ENCODE data around the gene GNG12.
"Not testable (repeated sequence)": the region's sequence is repeated elsewhere in the genome, so short reads cannot be mapped to it uniquely, and the experiment has no call there.

Gene GNG12

GRCh38 chr1:67749263-67749843 is 83.9 kb downstream of the GNG12 start:
- no peak for DNase-seq

- no peak for DNase-seq
Measured at GRCh38 chr1:67748630-67749029, 84.6 kb downstream of the GNG12 start.

- DNase-seq = no peak
Measured at GRCh38 chr1:67747671-67748546, 85.4 kb downstream of the GNG12 start.

- DNase-seq = no peak
Measured at GRCh38 chr1:67745875-67746698, 87.2 kb downstream of the GNG12 start.

GRCh38 chr1:67743072-67743725 is 90.1 kb downstream of the GNG12 start:
- no peak for DNase-seq

- no peak for DNase-seq
Measured at GRCh38 chr1:67741736-67742135, 91.5 kb downstream of the GNG12 start.

- DNase-seq = no peak
Measured at GRCh38 chr1:67741121-67741520, 92.1 kb downstream of the GNG12 start.

GRCh38 chr1:67740543-67740942 is 92.7 kb downstream of the GNG12 start:
- no peak for DNase-seq

GRCh38 chr1:67739361-67739760 is 93.9 kb downstream of the GNG12 start:
- DNase-seq = no peak

- no peak for DNase-seq
Measured at GRCh38 chr1:67738401-67738800, 94.9 kb downstream of the GNG12 start.

- DNase-seq = no peak
Measured at GRCh38 chr1:67737875-67738274, 95.4 kb downstream of the GNG12 start.

GRCh38 chr1:67736750-67737149 is 96.5 kb downstream of the GNG12 start:
- no peak for DNase-seq

- no peak for DNase-seq
Measured at GRCh38 chr1:67735806-67736627, 97.2 kb downstream of the GNG12 start.

GRCh38 chr1:67735206-67735605 is 98.1 kb downstream of the GNG12 start:
- DNase-seq = no peak

GRCh38 chr1:67734323-67734690 is 99.0 kb downstream of the GNG12 start:
- no peak for DNase-seq

GRCh38 chr1:67733681-67734322 is 99.5 kb downstream of the GNG12 start:
- no peak for DNase-seq

- DNase-seq = peak; percentile 5
Measured at GRCh38 chr1:67732750-67733151, 100.5 kb downstream of the GNG12 start.

- no peak for DNase-seq
Measured at GRCh38 chr1:67731322-67731721, 101.9 kb downstream of the GNG12 start.

GRCh38 chr1:67730312-67730711 is 103.0 kb downstream of the GNG12 start:
- DNase-seq = not testable (repeated sequence)

GRCh38 chr1:67729872-67730271 is 103.4 kb downstream of the GNG12 start:
- DNase-seq = no peak

GRCh38 chr1:67726224-67726623 is 107.0 kb downstream of the GNG12 start:
- DNase-seq = no peak
